RWPE2 (cell line): ENCODE results near the gene KRTAP10-7.
A peak's percentile ranks its signal among the peaks of the same experiment; 100 is the strongest.
"Not testable (repeated sequence)": the region's sequence is repeated elsewhere in the genome, so short reads cannot be mapped to it uniquely, and the experiment has no call there.

Experiments
- ATAC-seq: fragments of 200-7000 bp; cut with Tn5 transposase; 3 replicates; pipeline ENCODE4 v1.9.1; 2021; ENCODE audit warnings: low read depth
- DNase-seq: peaks from one replicate; pipeline ENCODE4 v3.0.0-alpha.2; 2020; ENCODE audit warnings: low spot score
- H3K27ac ChIP-seq: fragments of 450-650 bp; 2 replicates; pipeline ENCODE4 v1.5.1; 2017; ENCODE audit warnings: mild to moderate bottlenecking; ENCODE audit not compliant: poor library complexity, severe bottlenecking
- H3K27me3 ChIP-seq: fragments of 250-450 bp; sonication (Bioruptor Pico); 2 replicates; pipeline ENCODE4 v1.5.1; 2021; ENCODE audit warnings: mild to moderate bottlenecking, moderate library complexity; ENCODE audit not compliant: insufficient read depth, poor library complexity, severe bottlenecking
- H3K36me3 ChIP-seq: fragments of 250-450 bp; sonication (Bioruptor Pico); 2 replicates; pipeline ENCODE4 v1.5.1; 2020; ENCODE audit warnings: low read depth, mild to moderate bottlenecking, moderate library complexity
- H3K4me1 ChIP-seq: fragments of 250-450 bp; sonication (Bioruptor Pico); 2 replicates; pipeline ENCODE4 v1.5.1; 2021; ENCODE audit warnings: mild to moderate bottlenecking, moderate library complexity; ENCODE audit not compliant: insufficient read depth, poor library complexity, severe bottlenecking
- H3K4me3 ChIP-seq: fragments of 250-450 bp; sonication (Bioruptor Pico); 2 replicates; pipeline ENCODE4 v1.5.1; 2021; ENCODE audit warnings: mild to moderate bottlenecking, moderate library complexity; ENCODE audit not compliant: severe bottlenecking
- H3K9me3 ChIP-seq: fragments of 250-450 bp; sonication (Bioruptor Pico); 2 replicates; pipeline ENCODE4 v1.5.1; 2021; ENCODE audit warnings: mild to moderate bottlenecking, moderate library complexity; ENCODE audit not compliant: severe bottlenecking
- CTCF ChIP-seq: fragments of 450-650 bp; IDR thresholded peaks from one replicate; pipeline ENCODE4 v1.5.1; 2017; ENCODE audit warnings: mild to moderate bottlenecking, moderate library complexity; ENCODE audit not compliant: poor library complexity, severe bottlenecking

Gene KRTAP10-7

GRCh38 chr21:44603109-44603875, 2.9 kb downstream of the KRTAP10-7 start:
- Histone ChIP-seq H3K4me1 (no peaks in the 10 kb centered on the region), H3K4me3 (no peak overlapping the region), H3K36me3 (no peaks in the 10 kb centered on the region), H3K27ac (no peak overlapping the region), H3K27me3 (peaks cover 15% of the 10 kb centered on the region), H3K9me3 (no peaks in the 10 kb centered on the region)
- peak; percentile 46 for DNase-seq
- no peak for ATAC-seq
- no peak for TF ChIP-seq CTCF

GRCh38 chr21:44603911-44604310, 3.5 kb downstream of the KRTAP10-7 start:
- no peaks in the 10 kb centered on the region for H3K36me3 ChIP-seq
- H3K27me3 ChIP-seq = peaks cover 15% of the 10 kb centered on the region
- DNase-seq (peak; percentile 15), ATAC-seq (no peak)
- no peaks in the 10 kb centered on the region for H3K9me3 ChIP-seq
- H3K4me1 ChIP-seq = no peaks in the 10 kb centered on the region
- no peak overlapping the region for H3K27ac ChIP-seq
- H3K4me3 ChIP-seq = no peak overlapping the region
- TF ChIP-seq CTCF = no peak

GRCh38 chr21:44606495-44606894, 6.1 kb downstream of the KRTAP10-7 start:
- Histone ChIP-seq H3K4me3 (no peak overlapping the region), H3K27ac (no peak overlapping the region), H3K9me3 (no peaks in the 10 kb centered on the region), H3K36me3 (no peaks in the 10 kb centered on the region), H3K4me1 (no peaks in the 10 kb centered on the region), H3K27me3 (peaks cover 15% of the 10 kb centered on the region)
- TF ChIP-seq CTCF = no peak
- ATAC-seq (no peak), DNase-seq (no peak)

GRCh38 chr21:44609193-44609592, 8.8 kb downstream of the KRTAP10-7 start:
- no peak for TF ChIP-seq CTCF
- ATAC-seq (no peak), DNase-seq (no peak)
- no peaks in the 10 kb centered on the region for H3K36me3 ChIP-seq
- H3K4me3 ChIP-seq = no peak overlapping the region
- H3K4me1 ChIP-seq = no peaks in the 10 kb centered on the region
- H3K27me3 ChIP-seq = peaks cover 11% of the 10 kb centered on the region
- H3K27ac ChIP-seq = no peak overlapping the region
- H3K9me3 ChIP-seq = no peaks in the 10 kb centered on the region

- H3K27ac ChIP-seq, ATAC-seq, DNase-seq, H3K9me3 ChIP-seq, H3K4me1 ChIP-seq, H3K36me3 ChIP-seq, H3K4me3 ChIP-seq: not testable (repeated sequence)
- H3K27me3 ChIP-seq = peaks cover 11% of the 10 kb centered on the region
Measured at GRCh38 chr21:44610157-44610843, 9.9 kb downstream of the KRTAP10-7 start.
